22Rv1 (cell line): ENCODE results near the gene SEC31A.

Experiments
- H3K27ac ChIP-seq: fragments of 450-650 bp; 2 replicates; pipeline ENCODE4 v1.5.1; 2017
- ZFX ChIP-seq: fragments of 450-650 bp; IDR thresholded peaks from 2 replicates; pipeline ENCODE4 v1.6.1; 2017; ENCODE audit warnings: antibody characterized with exemption, borderline replicate concordance
- TF ChIP-seq, protein P1 (sequence below): fragments of 450-650 bp; IDR thresholded peaks from 2 replicates; pipeline ENCODE4 v1.5.1; 2017; ENCODE audit warnings: mild to moderate bottlenecking

The SEC31A gene

DNA sequence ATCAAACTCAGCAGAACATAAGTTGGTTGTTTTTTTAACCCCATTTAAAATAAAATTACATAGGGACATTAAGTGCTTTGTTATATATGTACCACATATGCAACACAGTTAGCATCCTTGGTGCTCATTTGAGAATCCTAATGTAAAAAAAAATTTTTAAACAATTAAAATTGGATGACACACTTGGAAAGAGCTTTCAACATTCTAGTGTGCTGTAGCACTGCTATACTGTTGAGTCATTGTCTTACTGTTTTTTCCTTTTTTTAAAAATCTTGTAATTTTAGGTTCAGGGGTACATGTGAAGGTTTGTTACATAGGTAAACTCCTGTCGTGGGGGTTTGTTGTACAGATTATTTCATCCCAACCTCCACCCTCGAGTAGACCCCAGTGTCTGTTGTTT lies 22.4 kb upstream of the SEC31A start:
- H3K27ac ChIP-seq: no peak overlapping the region
- no peak for TF ChIP-seq ZFX
- TF ChIP-seq, protein P1, sequence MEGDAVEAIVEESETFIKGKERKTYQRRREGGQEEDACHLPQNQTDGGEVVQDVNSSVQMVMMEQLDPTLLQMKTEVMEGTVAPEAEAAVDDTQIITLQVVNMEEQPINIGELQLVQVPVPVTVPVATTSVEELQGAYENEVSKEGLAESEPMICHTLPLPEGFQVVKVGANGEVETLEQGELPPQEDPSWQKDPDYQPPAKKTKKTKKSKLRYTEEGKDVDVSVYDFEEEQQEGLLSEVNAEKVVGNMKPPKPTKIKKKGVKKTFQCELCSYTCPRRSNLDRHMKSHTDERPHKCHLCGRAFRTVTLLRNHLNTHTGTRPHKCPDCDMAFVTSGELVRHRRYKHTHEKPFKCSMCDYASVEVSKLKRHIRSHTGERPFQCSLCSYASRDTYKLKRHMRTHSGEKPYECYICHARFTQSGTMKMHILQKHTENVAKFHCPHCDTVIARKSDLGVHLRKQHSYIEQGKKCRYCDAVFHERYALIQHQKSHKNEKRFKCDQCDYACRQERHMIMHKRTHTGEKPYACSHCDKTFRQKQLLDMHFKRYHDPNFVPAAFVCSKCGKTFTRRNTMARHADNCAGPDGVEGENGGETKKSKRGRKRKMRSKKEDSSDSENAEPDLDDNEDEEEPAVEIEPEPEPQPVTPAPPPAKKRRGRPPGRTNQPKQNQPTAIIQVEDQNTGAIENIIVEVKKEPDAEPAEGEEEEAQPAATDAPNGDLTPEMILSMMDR: no peak

DNA sequence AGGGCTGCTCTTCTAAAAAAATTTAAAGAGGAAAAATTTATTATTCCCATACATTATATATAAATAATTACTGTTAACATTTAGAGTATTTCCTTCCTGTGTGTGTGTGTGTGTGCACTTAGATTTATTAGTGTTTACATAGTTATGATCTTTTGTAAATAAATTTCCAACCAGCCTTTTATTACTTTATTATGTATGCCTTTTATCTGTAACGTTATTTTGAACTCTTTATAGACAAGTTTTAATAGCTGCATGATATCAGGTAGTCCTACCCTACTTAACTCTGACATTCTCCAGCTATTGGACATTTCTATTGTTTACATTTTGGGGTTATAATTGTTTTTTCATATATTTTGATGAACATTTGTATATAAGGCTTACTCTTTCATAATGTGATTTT lies 18.4 kb upstream of the SEC31A start:
- TF ChIP-seq ZFX: no peak
- TF ChIP-seq, protein P1: no peak
- no peak overlapping the region for H3K27ac ChIP-seq

DNA sequence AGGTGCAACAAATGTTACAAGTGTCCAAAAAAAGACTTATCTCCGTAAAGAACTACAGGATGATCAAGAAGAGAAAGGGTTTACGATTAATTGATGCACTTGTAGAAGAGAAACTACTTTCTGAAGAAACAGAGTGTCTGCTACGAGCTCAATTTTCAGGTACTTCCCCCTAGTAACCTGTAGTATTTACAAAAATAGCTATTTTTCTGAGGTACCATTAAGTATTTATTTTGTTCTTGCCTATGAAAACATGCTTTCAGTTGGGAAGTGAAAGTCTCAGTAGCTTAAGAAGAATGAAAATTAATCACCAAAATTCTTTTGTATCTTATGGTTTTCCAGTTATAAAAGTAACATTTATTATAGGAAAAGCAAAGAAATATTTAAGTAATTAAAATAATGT lies 15.5 kb upstream of the SEC31A start:
- no peak overlapping the region for H3K27ac ChIP-seq
- no peak for TF ChIP-seq ZFX
- TF ChIP-seq, protein P1: no peak

DNA sequence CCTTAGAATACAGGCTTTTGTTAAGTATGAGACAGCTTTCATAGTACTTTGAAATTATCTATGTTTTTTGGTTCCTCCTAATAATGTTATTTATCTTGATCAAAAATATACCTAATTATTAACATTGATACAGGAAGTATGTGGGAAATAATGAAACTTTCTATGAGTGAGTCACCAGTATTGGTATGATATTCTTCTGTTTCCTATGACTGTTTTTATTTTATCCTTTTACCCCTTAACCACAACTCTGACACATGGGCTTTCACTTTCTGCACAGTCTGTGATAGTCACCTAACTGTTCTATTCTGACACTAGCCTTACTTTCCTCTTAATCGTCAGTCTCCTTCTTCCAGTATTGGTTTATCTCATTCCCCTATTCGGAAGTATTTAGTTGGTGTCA lies 14.3 kb upstream of the SEC31A start:
- TF ChIP-seq, protein P1: no peak
- TF ChIP-seq ZFX: no peak
- H3K27ac ChIP-seq: no peak overlapping the region

DNA sequence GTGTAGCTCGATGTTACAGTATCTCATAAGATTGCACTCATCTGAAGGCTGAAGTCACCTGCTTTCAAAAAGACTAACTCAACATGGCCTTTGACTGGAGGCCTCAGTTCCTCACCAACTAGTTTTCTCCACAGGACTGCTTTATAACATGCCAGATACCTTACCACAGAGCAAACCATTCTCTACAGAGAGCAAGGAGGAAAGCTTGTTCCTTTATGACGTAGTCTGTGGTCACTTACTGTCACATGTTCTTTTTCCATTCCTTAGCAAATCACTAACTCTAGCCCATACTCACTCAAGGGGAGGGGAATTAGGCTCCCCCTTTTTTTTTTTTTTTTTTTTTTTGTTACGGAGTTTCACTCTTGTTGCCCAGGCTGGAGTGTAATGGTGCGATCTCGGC lies 12.8 kb upstream of the SEC31A start:
- TF ChIP-seq, protein P1: no peak
- TF ChIP-seq ZFX: no peak
- no peak overlapping the region for H3K27ac ChIP-seq

DNA sequence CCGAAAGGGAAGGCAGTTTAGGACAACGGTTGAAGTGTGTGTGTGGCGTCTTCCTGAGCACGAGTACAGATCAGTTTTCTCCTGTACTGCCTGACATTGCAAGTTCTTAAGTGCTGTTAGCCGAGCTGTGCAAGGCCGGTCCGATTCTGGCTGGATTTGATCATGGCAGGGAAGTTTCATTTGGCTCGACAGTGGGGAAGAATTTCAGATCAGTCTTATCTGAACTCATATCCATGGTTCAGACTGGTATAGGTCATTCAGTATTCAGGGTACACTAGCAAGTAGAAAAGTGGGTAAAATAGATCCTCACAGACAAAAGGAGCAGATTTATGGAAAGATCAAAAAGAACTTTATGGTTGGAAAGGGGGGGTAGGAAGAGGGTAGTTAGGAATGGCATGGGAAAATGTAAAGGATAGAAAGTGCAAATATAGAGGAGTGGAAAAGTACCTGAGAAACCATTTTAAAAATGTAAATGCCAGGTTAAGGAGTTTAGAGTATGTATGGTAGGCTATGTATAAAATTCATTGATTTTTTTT lies 10.3 kb upstream of the SEC31A start:
- H3K27ac ChIP-seq: peak overlapping the region; percentile 98
- TF ChIP-seq, protein P1: no peak
- no peak for TF ChIP-seq ZFX

DNA sequence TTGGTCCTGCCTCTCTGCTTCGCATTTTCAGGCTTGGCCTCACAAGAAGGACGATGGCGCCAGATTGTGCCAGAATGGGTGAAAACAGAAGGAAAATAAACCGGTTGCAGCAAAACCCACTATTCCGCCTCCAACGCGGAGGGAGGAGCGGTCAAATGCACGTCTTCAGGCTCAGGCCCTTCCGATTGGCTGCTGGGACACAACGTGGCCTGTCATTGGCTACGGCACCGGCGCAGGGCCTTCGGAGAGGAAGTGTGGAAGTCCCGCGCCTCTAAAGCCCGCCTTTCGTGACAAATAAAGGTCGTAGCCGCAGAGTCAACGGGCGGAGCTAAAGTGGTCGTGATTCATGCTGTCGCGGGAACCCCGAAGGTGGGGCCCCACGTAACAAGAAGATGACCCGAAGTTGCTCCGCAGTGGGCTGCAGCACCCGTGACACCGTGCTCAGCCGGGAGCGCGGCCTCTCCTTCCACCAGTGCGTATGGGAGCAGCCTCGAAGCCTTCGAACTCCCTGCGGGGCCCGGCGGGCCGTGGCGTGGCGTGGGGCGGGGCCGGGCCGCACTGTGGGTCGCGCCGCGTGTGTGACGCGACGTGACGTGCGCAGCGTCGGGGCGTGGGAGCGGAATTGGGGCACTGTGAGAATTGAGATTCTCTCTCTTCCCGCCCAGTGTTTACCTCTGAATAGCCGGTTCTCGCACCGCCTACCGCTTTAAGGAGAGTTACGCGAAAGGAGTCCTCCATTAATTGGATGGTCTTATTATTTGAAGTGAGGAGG lies 9.6 kb upstream of the SEC31A start, which contains the start of gene THAP9:
Gene THAP9, plus strand, starts transcription at position 325 of the 772 bp plus-strand sequence. Its CDS starts 68 bp downstream, at position 393.
- peak within 1 kb of the TSS; percentile 98 for H3K27ac ChIP-seq
- no peak for TF ChIP-seq ZFX
- TF ChIP-seq, protein P1: no peak
